GM12878 (cell line): ENCODE results near the gene CCNJL. TPM values are rescaled to one million over a fixed set of nuclear protein-coding genes. Genes with fewer than 3 reads are reported as not detected.

ENCODE experiments used
- ATAC-seq: fragments of 200-7000 bp; cut with Tn5 transposase; 3 replicates; pipeline ENCODE4 v1.9.1; 2020; ENCODE audit warnings: mild to moderate bottlenecking, moderate library complexity
- BruUV-seq: library from RNA; stranded (reverse); fragments of 400-500 nt; replicated peaks from 2 replicates; lab custom pipeline; 2021; lab: Mats Ljungman, UMichigan
- CTCF ChIA-PET: fragments of 300-600 bp; sonication (Branson Sonifier 250); formaldehyde crosslinking; extraction: SDS; loops from one replicate; lab custom pipeline; 2021; ENCODE audit warnings: inconsistent platforms; lab: Yijun Ruan, JAX
- POLR2A ChIA-PET: fragments of 350-600 bp; formaldehyde crosslinking; extraction: SDS; loops from one replicate; lab custom pipeline; 2021; ENCODE audit warnings: inconsistent platforms; lab: Charles Lee
- RAD21 ChIA-PET: fragments of 300-600 bp; sonication (Branson Sonifier 250); formaldehyde crosslinking; loops from one replicate; lab custom pipeline; 2023; ENCODE audit warnings: antibody characterized with exemption; ENCODE audit not compliant: unreplicated experiment; lab: Charles Lee
- SMC1A ChIA-PET: fragments of 300-600 bp; sonication (Branson Sonifier 250); formaldehyde crosslinking; loops from one replicate; lab custom pipeline; 2023; ENCODE audit not compliant: unreplicated experiment, uncharacterized antibody; lab: Charles Lee
- DNase-seq: peaks from one replicate; pipeline ENCODE4 v3.0.0-alpha.2; 2011; ENCODE audit warnings: low read depth, low spot score
- FAIRE-seq: peaks from 3 replicates; lab custom pipeline; 2011; peaks lifted over from hg19 to GRCh38; lab: Jason Lieb, UNC
- H2AFZ ChIP-seq: 2 replicates; pipeline ENCODE4 v1.6.0; 2011; ENCODE audit warnings: low read depth, low read length, control low read depth; ENCODE audit not compliant: control insufficient read depth
- H3K27ac ChIP-seq: 2 replicates; pipeline ENCODE4 v1.5.1; 2011; ENCODE audit warnings: control low read depth; ENCODE audit not compliant: control insufficient read depth, insufficient read depth
- H3K27me3 ChIP-seq, 2 experiments: replicated peaks in 1 of 2; 2 replicates each; pipeline versions ENCODE4 v1.6.0 to v1.6.1; 2011; ENCODE audit warnings: low read length in 1 of 2; ENCODE audit not compliant: control insufficient read depth in 2 of 2, insufficient read depth in 2 of 2
- H3K36me3 ChIP-seq, 2 experiments: 2 replicates each; pipeline ENCODE4 v1.5.1; 2011; ENCODE audit warnings: low read length in 1 of 2; ENCODE audit not compliant: control insufficient read depth in 2 of 2, insufficient read depth in 2 of 2
- H3K4me1 ChIP-seq: 2 replicates; pipeline ENCODE4 v1.6.1; 2011; ENCODE audit warnings: mild to moderate bottlenecking, low read length, moderate library complexity, mixed read lengths; ENCODE audit not compliant: control insufficient read depth, insufficient read depth
- H3K4me2 ChIP-seq: 2 replicates; pipeline ENCODE4 v1.6.0; 2011; ENCODE audit warnings: control low read depth; ENCODE audit not compliant: control insufficient read depth, insufficient read depth
- H3K4me3 ChIP-seq: fragments of 200-600 bp; sonication (generic); 2 replicates; pipeline ENCODE4 v1.5.1; 2016
- H3K79me2 ChIP-seq: 2 replicates; pipeline ENCODE4 v1.6.0; 2011; ENCODE audit warnings: low read length; ENCODE audit not compliant: control insufficient read depth, insufficient read depth
- H3K9ac ChIP-seq: 2 replicates; pipeline ENCODE4 v1.8.0; 2011; ENCODE audit warnings: low read length, control low read depth, mixed read lengths; ENCODE audit not compliant: control insufficient read depth, insufficient read depth
- H3K9me3 ChIP-seq: replicated peaks from 3 replicates; pipeline ENCODE4 v1.5.1; 2011; ENCODE audit warnings: mild to moderate bottlenecking, low read length; ENCODE audit not compliant: control insufficient read depth, insufficient read depth
- H4K20me1 ChIP-seq: 2 replicates; pipeline ENCODE4 v1.6.0; 2011; ENCODE audit not compliant: control insufficient read depth, insufficient read depth
- CEBPB ChIP-seq, 2 experiments: fragments of 150-350 bp in 1 of 2; IDR thresholded peaks; 2 replicates each; pipeline ENCODE4 v1.6.1; 2012 to 2014; ENCODE audit warnings: low read depth in 2 of 2, low read length in 2 of 2, borderline replicate concordance in 1 of 2, inconsistent platforms in 1 of 2
- IRF3 ChIP-seq: fragments of 450-650 bp; IDR thresholded peaks from 2 replicates; pipeline ENCODE4 v1.6.1; 2014; ENCODE audit warnings: mild to moderate bottlenecking
- KDM1A ChIP-seq: fragments of 200-600 bp; sonication (generic); IDR thresholded peaks from 2 replicates; pipeline ENCODE4 v1.6.1; 2016; ENCODE audit warnings: borderline replicate concordance
- NFIC ChIP-seq: IDR thresholded peaks from 2 replicates; pipeline ENCODE4 v1.6.1; 2012; ENCODE audit warnings: low read depth, mild to moderate bottlenecking, inconsistent platforms, low read length, moderate library complexity
- POLR2AphosphoS5 ChIP-seq: IDR thresholded peaks from 2 replicates; pipeline ENCODE4 v1.6.1; 2011; ENCODE audit warnings: mild to moderate bottlenecking, low read length, inconsistent platforms
- RUNX3 ChIP-seq: IDR thresholded peaks from 2 replicates; pipeline ENCODE4 v1.6.1; 2012; ENCODE audit warnings: low read length, inconsistent platforms
- SMAD5 ChIP-seq: IDR thresholded peaks from 2 replicates; pipeline ENCODE4 v1.6.1; 2016; ENCODE audit warnings: antibody characterized with exemption, low read depth
- ZNF24 ChIP-seq: fragments of 450-650 bp; IDR thresholded peaks from 2 replicates; pipeline ENCODE4 v1.6.1; 2017; ENCODE audit warnings: antibody characterized with exemption, mild to moderate bottlenecking
- WGBS: methylation state at CpG from one replicate; pipeline ENCODE4 v1.1.6; 2016; ENCODE audit warnings: low lambda C conversion rate; ENCODE audit not compliant: insufficient replicate concordance, insufficient coverage; ENCODE audit errors: missing lambda C conversion rate; 5-methylcytosine and 5-hydroxymethylcytosine counted together
- in situ Hi-C: fragments of 300-500 bp; cut with MboI; formaldehyde crosslinking; loops from 9 replicates; pipeline ENCODE4 v1.14.3; 2018; ENCODE audit warnings: mixed read lengths
- intact Hi-C: fragments of 100-400 bp; cut with micrococcal nuclease; formaldehyde crosslinking; loops from one replicate; pipeline ENCODE4 v1.14.2; 2022; ENCODE audit not compliant: unreplicated experiment
- polyA plus RNA-seq, 11 experiments: library from polyadenylated mRNA; depleted of rRNA in 4 of 11; unstranded in 6 of 11; stranded (reverse) in 5 of 11; fragments of >200 nt; fragmentation: Nextera tagmentation in 4 of 11; fragmentation: Illumina TruSeq in 1 of 11; extraction: Ambion mirVana in 4 of 11; extraction: Trizol in 1 of 11; gene quantifications; 1 replicate in 1 of 11; 2 replicates in 10 of 11; pipeline versions ENCODE4 v1.2.1 to v1.2.3, GENCODE V29; 2011 to 2016; ENCODE audit warnings: inconsistent platforms in 2 of 11, missing spikeins in 2 of 11, low read depth in 1 of 11
- total RNA-seq, 4 experiments: library from RNA; depleted of rRNA in 3 of 4; stranded (reverse); fragments of >200 nt in 3 of 4; fragmentation: Illumina TruSeq in 1 of 4; extraction: Trizol in 1 of 4; gene quantifications; 2 replicates each; pipeline versions ENCODE4 v1.2.1 to v1.2.3, GENCODE V29; 2013 to 2021
- TF ChIP-seq, protein P1 (sequence below): IDR thresholded peaks from 2 replicates; pipeline ENCODE4 v1.6.1; 2012; ENCODE audit warnings: low read length, inconsistent platforms
- TF ChIP-seq, protein P2 (sequence below): IDR thresholded peaks from 2 replicates; pipeline ENCODE4 v1.6.1; 2011; ENCODE audit warnings: low read depth, mild to moderate bottlenecking, low read length, moderate library complexity, borderline replicate concordance; ENCODE audit errors: extremely low read depth

The CCNJL gene
- total and polyA plus RNA-seq, 10 of the 15 experiments (the other 5 are each of a cell fraction or from before 2014, with no cell fraction given), result 0.09 to 0.20 (median 0.10) TPM; not detected in 7

DNA sequence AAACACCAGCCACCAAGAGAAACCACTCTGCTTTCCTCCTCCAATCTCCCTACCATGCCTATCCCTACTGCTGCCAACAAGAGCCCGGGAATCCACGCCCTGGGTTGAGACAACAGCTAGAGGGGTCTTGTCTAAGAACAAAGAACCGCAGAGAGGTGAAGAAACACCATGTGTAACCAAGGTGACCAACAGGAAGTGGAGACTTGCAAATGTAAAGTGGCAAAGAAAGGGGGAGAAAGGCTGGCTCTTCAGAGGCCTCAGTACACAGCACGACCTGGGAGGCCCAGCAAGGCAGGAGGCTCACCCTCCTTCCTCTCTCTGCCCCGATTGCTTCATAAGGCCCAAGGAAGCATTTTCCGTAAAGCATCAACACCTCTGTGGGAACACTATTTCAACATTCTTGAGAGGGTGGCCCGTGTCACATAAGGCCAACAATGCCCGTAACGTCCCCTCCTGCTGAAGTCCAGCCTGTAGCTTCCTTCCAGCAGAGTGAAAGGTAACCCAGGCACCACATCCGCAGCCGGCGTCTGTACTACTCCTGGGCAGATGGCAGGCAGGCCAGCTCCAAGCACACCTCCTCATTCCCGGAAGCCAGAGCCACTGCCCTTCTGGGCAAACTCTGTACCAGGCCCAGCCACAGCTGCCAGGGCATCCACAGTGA lies 18.3 kb downstream of the CCNJL start (continued):
- TF ChIP-seq, protein P1, sequence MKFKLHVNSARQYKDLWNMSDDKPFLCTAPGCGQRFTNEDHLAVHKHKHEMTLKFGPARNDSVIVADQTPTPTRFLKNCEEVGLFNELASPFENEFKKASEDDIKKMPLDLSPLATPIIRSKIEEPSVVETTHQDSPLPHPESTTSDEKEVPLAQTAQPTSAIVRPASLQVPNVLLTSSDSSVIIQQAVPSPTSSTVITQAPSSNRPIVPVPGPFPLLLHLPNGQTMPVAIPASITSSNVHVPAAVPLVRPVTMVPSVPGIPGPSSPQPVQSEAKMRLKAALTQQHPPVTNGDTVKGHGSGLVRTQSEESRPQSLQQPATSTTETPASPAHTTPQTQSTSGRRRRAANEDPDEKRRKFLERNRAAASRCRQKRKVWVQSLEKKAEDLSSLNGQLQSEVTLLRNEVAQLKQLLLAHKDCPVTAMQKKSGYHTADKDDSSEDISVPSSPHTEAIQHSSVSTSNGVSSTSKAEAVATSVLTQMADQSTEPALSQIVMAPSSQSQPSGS, result no peak

GRCh38 chr5:160293386-160293785 lies 19.0 kb downstream of the CCNJL start:
- DNase-seq, result no peak

More at GRCh38 chr5:160293386-160293785, 19.0 kb downstream of the CCNJL start:
- in situ Hi-C loops (no loop called here), intact Hi-C loops (no loop called here)
- WGBS, result 63% methylated on average over 10 of the region's 10 CpGs
- no peaks in the 10 kb centered on the region for H3K79me2 ChIP-seq
- no peak overlapping the region for H3K27ac ChIP-seq
- H3K36me3 ChIP-seq, result no peaks in the 10 kb centered on the region
- FAIRE-seq (no peak), ATAC-seq (no peak)
- H2AFZ ChIP-seq, result no peak overlapping the region
- SMC1A ChIA-PET, result no interaction called here
- POLR2A ChIA-PET, result no interaction called here
- no peak overlapping the region for H3K4me2 ChIP-seq
- no peak overlapping the region for H3K9ac ChIP-seq
- peaks cover 0 to 2% of the 10 kb centered on the region in 2 experiments; a peak in 2 of 4 replicates for H3K27me3 ChIP-seq
- no peaks in the 10 kb centered on the region; the same call in 2 of the 3 replicates for H3K9me3 ChIP-seq
- RAD21 ChIA-PET, result interaction anchor here (1.0 kb wide), 1 partner anchor 25 kb away, joined by 3 read pairs; no protein-coding TSS in a partner anchor
- BruUV-seq, result no TSS peak
- no peak for TF ChIP-seq KDM1A
- TF ChIP-seq ZNF24, result no peak
- TF ChIP-seq SMAD5, result no peak
- no peak for TF ChIP-seq RUNX3
- TF ChIP-seq CEBPB (IDR thresholded peaks at IDR 0.05; ENCODE audit: borderline replicate concordance in 1 of 2, low read depth in 2 of 2, low read length in 2 of 2), result no peak
- TF ChIP-seq IRF3, result no peak
- TF ChIP-seq, protein P2, sequence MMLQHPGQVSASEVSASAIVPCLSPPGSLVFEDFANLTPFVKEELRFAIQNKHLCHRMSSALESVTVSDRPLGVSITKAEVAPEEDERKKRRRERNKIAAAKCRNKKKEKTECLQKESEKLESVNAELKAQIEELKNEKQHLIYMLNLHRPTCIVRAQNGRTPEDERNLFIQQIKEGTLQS, result no peak
- no peak for TF ChIP-seq NFIC
- no peak for TF ChIP-seq POLR2AphosphoS5
- no peaks in the 10 kb centered on the region for H4K20me1 ChIP-seq
- no peaks in the 10 kb centered on the region; the same call in 1 of the 2 replicates for H3K4me1 ChIP-seq
- no peak overlapping the region for H3K4me3 ChIP-seq
- CTCF ChIA-PET, result interaction anchor here (0.8 kb wide), 1 partner anchor 94 kb away, joined by 3 read pairs; no protein-coding TSS in a partner anchor
